Testis (tissue), 2 donors: ENCODE results near the gene TNS1.

ENCODE experiments used
- POLR2A ChIP-seq: fragments of 450-650 bp; IDR thresholded peaks from one replicate; pipeline ENCODE4 v1.6.1; 2017; ENCODE audit warnings: antibody characterized with exemption, mild to moderate bottlenecking, moderate library complexity
- TF ChIP-seq, protein P1 (sequence below), 3 experiments: fragments of 450-650 bp in 2 of 3; fragments of 200-600 bp in 1 of 3; sonication (generic) in 1 of 3; IDR thresholded peaks; one replicate each; pipeline ENCODE4 v1.5.1; 2016 to 2019; ENCODE audit warnings: antibody characterized with exemption in 3 of 3, mild to moderate bottlenecking in 2 of 3, moderate library complexity in 1 of 3

DNA sequence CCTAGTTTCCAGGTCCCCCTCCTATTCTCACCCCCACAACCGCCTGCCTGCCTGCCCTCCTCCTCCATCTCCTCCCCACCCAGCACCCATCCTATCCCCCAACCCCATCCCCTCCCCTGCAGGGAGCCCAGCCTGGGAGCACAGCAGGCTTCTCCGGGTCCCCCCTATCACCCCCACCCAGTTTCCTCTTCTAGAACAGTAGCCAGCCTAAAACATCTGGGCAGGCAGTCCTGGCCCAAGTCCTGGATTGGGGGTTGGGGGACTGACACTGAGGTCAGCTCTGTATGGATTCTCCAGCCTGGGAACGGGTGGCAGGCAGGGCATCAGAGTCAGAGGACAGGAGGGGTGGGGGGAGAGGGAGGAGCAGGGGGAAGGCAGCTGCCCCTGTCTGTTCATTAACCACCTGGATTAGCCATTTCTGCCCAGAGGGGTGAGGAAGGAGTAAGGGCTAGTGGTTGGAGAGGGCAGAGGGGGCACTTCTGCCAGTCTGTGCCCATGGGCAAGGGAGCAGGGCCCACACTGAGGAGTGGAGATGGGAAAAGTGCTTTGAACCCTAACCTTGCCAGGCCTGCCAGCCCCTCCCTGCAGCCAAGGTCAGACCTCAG lies 60.0 kb downstream of the TNS1 start:
- TF ChIP-seq, protein P1, sequence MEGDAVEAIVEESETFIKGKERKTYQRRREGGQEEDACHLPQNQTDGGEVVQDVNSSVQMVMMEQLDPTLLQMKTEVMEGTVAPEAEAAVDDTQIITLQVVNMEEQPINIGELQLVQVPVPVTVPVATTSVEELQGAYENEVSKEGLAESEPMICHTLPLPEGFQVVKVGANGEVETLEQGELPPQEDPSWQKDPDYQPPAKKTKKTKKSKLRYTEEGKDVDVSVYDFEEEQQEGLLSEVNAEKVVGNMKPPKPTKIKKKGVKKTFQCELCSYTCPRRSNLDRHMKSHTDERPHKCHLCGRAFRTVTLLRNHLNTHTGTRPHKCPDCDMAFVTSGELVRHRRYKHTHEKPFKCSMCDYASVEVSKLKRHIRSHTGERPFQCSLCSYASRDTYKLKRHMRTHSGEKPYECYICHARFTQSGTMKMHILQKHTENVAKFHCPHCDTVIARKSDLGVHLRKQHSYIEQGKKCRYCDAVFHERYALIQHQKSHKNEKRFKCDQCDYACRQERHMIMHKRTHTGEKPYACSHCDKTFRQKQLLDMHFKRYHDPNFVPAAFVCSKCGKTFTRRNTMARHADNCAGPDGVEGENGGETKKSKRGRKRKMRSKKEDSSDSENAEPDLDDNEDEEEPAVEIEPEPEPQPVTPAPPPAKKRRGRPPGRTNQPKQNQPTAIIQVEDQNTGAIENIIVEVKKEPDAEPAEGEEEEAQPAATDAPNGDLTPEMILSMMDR (IDR thresholded peaks at IDR 0.05), result no peak
- no peak for TF ChIP-seq POLR2A
